Activated T-cell treated with anti-CD3 and anti-CD28 coated beads, Interleukin-2, amount 50 U/mL, for 1 hour (primary cell): ENCODE measurements around the gene RPS17.
"Not testable (repeated sequence)": the region's sequence is repeated elsewhere in the genome, so short reads cannot be mapped to it uniquely, and the experiment has no call there.

Experiments
- DNase-seq: peaks from one replicate; pipeline ENCODE4 v3.0.0-alpha.2; 2020

RPS17 gene

GRCh38 chr15:82505842-82506241 lies 34.4 kb downstream of the RPS17 start:
- DNase-seq, result not testable (repeated sequence)

DNA sequence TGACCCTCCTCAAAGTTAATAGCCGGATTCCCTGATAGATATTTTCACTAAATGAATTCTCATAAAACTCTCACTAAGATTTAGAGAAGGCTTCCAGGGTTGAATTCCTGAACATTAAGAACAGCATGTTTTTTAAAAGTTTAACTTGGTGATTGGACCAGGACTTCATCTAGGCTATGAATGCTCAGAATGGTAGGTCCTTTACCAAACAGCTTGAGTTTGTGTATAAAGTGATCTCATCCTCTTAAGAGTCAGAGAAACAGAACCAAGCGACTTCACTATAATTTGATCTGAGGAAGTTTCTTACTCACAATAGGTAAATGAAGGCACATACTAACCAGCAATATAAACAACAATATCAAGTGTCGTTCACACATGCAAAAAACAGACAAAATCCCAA lies 36.2 kb downstream of the RPS17 start:
- DNase-seq, result not testable (repeated sequence)

DNA sequence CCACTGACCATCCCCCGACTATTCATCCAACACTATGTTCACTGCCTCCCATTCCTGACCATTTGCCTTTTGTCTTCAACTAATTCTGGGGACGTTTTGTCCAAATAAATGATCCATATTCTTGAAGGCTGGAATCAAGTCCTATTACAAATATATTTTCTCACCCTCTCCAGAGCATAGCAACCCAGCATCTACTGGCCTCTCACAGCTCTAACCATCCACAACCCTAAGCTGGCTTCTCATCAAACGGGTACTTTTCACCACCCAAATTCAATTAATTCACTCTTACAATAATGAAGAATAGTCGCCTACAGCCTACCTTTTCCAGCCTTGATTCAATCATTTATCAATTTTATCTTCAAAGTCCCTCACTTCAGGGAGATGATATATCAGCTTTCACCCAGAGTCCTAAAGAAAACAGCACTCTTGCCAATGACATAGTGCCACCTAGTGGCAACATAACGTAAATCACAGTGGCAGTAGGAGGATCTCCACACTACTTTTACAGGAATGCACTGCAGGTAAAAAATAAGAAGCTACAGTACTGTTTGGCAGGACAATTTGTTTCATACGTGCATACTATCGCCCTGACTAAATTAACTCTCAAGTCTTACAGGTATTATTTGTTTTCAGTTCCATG lies 37.4 kb downstream of the RPS17 start:
- DNase-seq, result not testable (repeated sequence)

DNA sequence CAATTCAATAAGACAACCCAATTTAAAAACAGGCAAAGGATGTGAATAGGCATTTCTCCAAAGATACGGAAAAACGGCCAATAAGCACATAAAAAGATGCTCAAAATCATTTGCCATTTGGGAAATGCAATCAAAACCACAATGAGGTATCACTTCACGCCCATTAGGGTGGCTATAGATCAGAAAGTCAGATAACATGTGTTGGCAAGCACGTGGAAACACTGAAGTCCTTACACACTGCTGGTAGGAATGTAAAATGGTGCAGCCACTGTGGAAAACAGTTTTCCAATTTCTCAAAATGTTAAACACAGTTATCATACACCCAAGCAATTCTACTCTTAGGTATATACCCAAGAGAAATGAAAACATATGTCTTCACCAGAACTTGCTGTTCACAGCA lies 39.5 kb downstream of the RPS17 start:
- not testable (repeated sequence) for DNase-seq

DNA sequence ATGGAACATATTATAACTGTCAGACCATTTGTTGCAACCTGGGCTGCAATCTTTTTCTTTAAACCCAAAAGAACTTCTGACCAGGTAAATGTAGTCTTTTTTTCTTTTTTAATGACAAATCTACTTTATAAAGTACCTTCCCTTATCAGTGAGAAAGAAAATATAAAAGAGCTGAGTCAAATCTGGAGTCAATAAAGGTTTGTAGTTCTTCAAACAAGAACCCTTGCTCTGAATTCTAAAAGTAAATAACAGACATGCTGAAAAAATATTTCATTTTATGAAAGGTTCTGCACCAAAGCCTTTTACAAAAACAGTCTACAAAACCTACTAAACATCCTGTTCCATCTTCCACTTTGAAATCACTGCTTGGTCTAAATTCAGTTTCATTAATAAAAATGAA lies 42.3 kb downstream of the RPS17 start:
- DNase-seq, result not testable (repeated sequence)

- DNase-seq, result not testable (repeated sequence)
These were observed 52.0 kb downstream of the RPS17 start for GRCh38 chr15:82488250-82488649.

DNA sequence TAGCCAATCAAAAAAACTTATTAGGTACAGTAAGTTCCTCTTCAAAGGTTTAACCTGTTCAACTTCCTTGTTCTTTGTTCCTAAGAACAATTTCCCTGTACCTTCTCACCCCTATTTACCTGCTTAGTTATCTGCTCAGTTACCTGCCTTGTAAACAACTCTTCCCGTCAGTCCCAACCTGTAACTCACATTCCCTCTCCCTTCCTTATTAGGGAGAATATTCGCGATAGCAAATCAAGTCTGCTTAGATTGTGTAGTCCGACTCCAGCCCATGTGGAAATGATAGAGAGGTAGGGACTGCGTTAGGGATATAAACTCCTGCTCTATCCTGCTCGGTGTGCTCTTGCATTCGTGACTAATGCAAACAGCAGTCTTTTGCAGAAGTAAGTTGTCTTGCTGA lies 53.2 kb downstream of the RPS17 start:
- not testable (repeated sequence) for DNase-seq
